Trophoblast cell (in vitro differentiated cells and primary cell): ENCODE measurements around the gene CCDC82.

ENCODE experiments used
- DNase-seq, 2 donors: peaks; one replicate each; pipeline ENCODE4 v3.0.0-alpha.2; 2016
- H2AFZ ChIP-seq: 2 replicates; pipeline ENCODE4 v1.6.1; 2013; ENCODE audit warnings: low read length, moderate library complexity, mild to moderate bottlenecking; ENCODE audit not compliant: insufficient read depth, poor library complexity
- H2AK5ac ChIP-seq: 2 replicates; pipeline ENCODE4 v1.6.1; 2013; ENCODE audit warnings: mild to moderate bottlenecking, low read length
- H2BK120ac ChIP-seq: 2 replicates; pipeline ENCODE4 v1.6.1; 2013; ENCODE audit warnings: low read length, mild to moderate bottlenecking, moderate library complexity; ENCODE audit not compliant: insufficient read depth, poor library complexity
- H2BK12ac ChIP-seq: 2 replicates; pipeline ENCODE4 v1.6.1; 2013; ENCODE audit warnings: mild to moderate bottlenecking, low read length, moderate library complexity
- H2BK5ac ChIP-seq: 2 replicates; pipeline ENCODE4 v1.6.1; 2013; ENCODE audit warnings: low read length, low read depth, moderate library complexity, mild to moderate bottlenecking; ENCODE audit not compliant: poor library complexity
- H3K14ac ChIP-seq: 2 replicates; pipeline ENCODE4 v1.6.1; 2013; ENCODE audit warnings: mild to moderate bottlenecking, low read length
- H3K18ac ChIP-seq: 2 replicates; pipeline ENCODE4 v1.6.1; 2013; ENCODE audit warnings: mild to moderate bottlenecking, low read length
- H3K23ac ChIP-seq: 2 replicates; pipeline ENCODE4 v1.6.1; 2013; ENCODE audit warnings: low read length
- H3K27ac ChIP-seq: 2 replicates; pipeline ENCODE4 v1.5.1; 2013; ENCODE audit warnings: low read depth, mild to moderate bottlenecking, inconsistent platforms, low read length, moderate library complexity
- H3K27me3 ChIP-seq: 2 replicates; pipeline ENCODE4 v1.6.1; 2013; ENCODE audit warnings: inconsistent platforms, mild to moderate bottlenecking, low read length, moderate library complexity; ENCODE audit not compliant: insufficient read depth
- H3K36me3 ChIP-seq, 2 experiments: 1 replicate in 1 of 2; 2 replicates in 1 of 2; pipeline ENCODE4 v1.6.1; 2013; ENCODE audit warnings: low read length in 2 of 2, mild to moderate bottlenecking in 2 of 2, moderate library complexity in 1 of 2; ENCODE audit not compliant: insufficient read depth in 2 of 2, control insufficient read depth in 1 of 2
- H3K4ac ChIP-seq: 2 replicates; pipeline ENCODE4 v1.6.1; 2013; ENCODE audit warnings: low read depth, mild to moderate bottlenecking, low read length, moderate library complexity
- H3K4me1 ChIP-seq, 2 experiments: 1 replicate in 1 of 2; 2 replicates in 1 of 2; pipeline ENCODE4 v1.6.1; 2013; ENCODE audit warnings: low read length in 2 of 2, mild to moderate bottlenecking in 2 of 2, moderate library complexity in 1 of 2; ENCODE audit not compliant: insufficient read depth in 2 of 2, control insufficient read depth in 1 of 2
- H3K4me2 ChIP-seq: 2 replicates; pipeline ENCODE4 v1.6.1; 2013; ENCODE audit warnings: inconsistent platforms, mild to moderate bottlenecking, low read length, moderate library complexity
- H3K4me3 ChIP-seq: 2 replicates; pipeline ENCODE4 v1.5.1; 2013; ENCODE audit warnings: mild to moderate bottlenecking, low read depth, low read length, inconsistent platforms
- H3K79me1 ChIP-seq: one replicate; pipeline ENCODE4 v1.6.1; 2013; ENCODE audit warnings: low read length
- H3K79me2 ChIP-seq: 2 replicates; pipeline ENCODE4 v1.6.1; 2013; ENCODE audit warnings: low read length, mild to moderate bottlenecking; ENCODE audit not compliant: control insufficient read depth, insufficient read depth, poor library complexity
- H3K9ac ChIP-seq: 2 replicates; pipeline ENCODE4 v1.6.1; 2013; ENCODE audit warnings: mild to moderate bottlenecking, low read length
- H3K9me3 ChIP-seq: 2 replicates; pipeline ENCODE4 v1.6.1; 2013; ENCODE audit warnings: low read depth, mild to moderate bottlenecking, control low read depth, inconsistent platforms, low read length; ENCODE audit not compliant: insufficient read depth
- H4K12ac ChIP-seq: 2 replicates; pipeline ENCODE4 v1.6.1; 2013; ENCODE audit warnings: low read depth, mild to moderate bottlenecking, low read length, moderate library complexity
- H4K8ac ChIP-seq: 2 replicates; pipeline ENCODE4 v1.6.1; 2013; ENCODE audit warnings: low read depth, mild to moderate bottlenecking, low read length, moderate library complexity
- H4K91ac ChIP-seq: one replicate; pipeline ENCODE4 v1.6.1; 2013; ENCODE audit warnings: low read depth, mild to moderate bottlenecking, low read length, moderate library complexity
- WGBS: extraction: QIAGEN DNeasy Blood & Tissue Kit; methylation state at CpG from one replicate; pipeline ENCODE4 v1.1.7; 2013; ENCODE audit warnings: missing lambda C conversion rate; ENCODE audit not compliant: insufficient read length, insufficient coverage; ENCODE audit errors: extremely low coverage; 5-methylcytosine and 5-hydroxymethylcytosine counted together

Gene CCDC82

GRCh38 chr11:96366024-96366423 is 23.7 kb downstream of the CCDC82 start:
- Histone ChIP-seq H2BK120ac (no peak overlapping the region), H3K27ac (no peak overlapping the region), H3K14ac (no peak overlapping the region), H3K79me1 (no peaks in the 10 kb centered on the region), H3K27me3 (no peaks in the 10 kb centered on the region), H3K18ac (no peak overlapping the region), H3K9ac (no peak overlapping the region), H2AK5ac (no peak overlapping the region), H4K8ac (no peak overlapping the region), H3K4me1 (no peaks in the 10 kb centered on the region), H3K4me2 (no peak overlapping the region), H2BK12ac (no peak overlapping the region), H2AFZ (no peak overlapping the region), H3K9me3 (peaks cover 2% of the 10 kb centered on the region), H3K4ac (no peak overlapping the region), H4K91ac (no peak overlapping the region), H3K79me2 (no peaks in the 10 kb centered on the region), H3K36me3 (peaks cover 5 to 6% of the 10 kb centered on the region in 2 experiments), H3K4me3 (no peak overlapping the region), H2BK5ac (no peak overlapping the region), H3K23ac (no peak overlapping the region), H4K12ac (no peak overlapping the region)
- WGBS, result no CpG with 5 or more reads among the region's 1 CpG
- DNase-seq, result no peak

- Histone ChIP-seq H3K4ac (no peak overlapping the region), H2BK120ac (no peak overlapping the region), H3K36me3 (peaks cover 5 to 6% of the 10 kb centered on the region in 2 experiments), H2AFZ (no peak overlapping the region), H4K8ac (no peak overlapping the region), H2BK5ac (no peak overlapping the region), H3K27ac (no peak overlapping the region), H3K27me3 (no peaks in the 10 kb centered on the region), H3K23ac (no peak overlapping the region), H3K9ac (no peak overlapping the region), H3K14ac (no peak overlapping the region), H3K79me1 (no peaks in the 10 kb centered on the region), H4K12ac (no peak overlapping the region), H3K79me2 (no peaks in the 10 kb centered on the region), H4K91ac (no peak overlapping the region), H3K18ac (no peak overlapping the region), H3K9me3 (peaks cover 2% of the 10 kb centered on the region), H2BK12ac (no peak overlapping the region), H3K4me2 (no peak overlapping the region), H2AK5ac (no peak overlapping the region), H3K4me1 (no peaks in the 10 kb centered on the region), H3K4me3 (no peak overlapping the region)
- no peak for DNase-seq
- WGBS, result no CpG with 5 or more reads among the region's 1 CpG
Observed at GRCh38 chr11:96365493-96365892, 24.2 kb downstream of the CCDC82 start.

- H4K8ac ChIP-seq, result no peak overlapping the region
- H2AK5ac ChIP-seq, result no peak overlapping the region
- H3K79me2 ChIP-seq, result no peaks in the 10 kb centered on the region
- no peak overlapping the region for H3K4me3 ChIP-seq
- no peaks in the 10 kb centered on the region for H3K79me1 ChIP-seq
- no peak overlapping the region for H3K9ac ChIP-seq
- no peak overlapping the region for H2BK5ac ChIP-seq
- no peak overlapping the region for H3K4me2 ChIP-seq
- H3K36me3 ChIP-seq, result peaks cover 6% of the 10 kb centered on the region in 2 experiments
- no peak overlapping the region for H2AFZ ChIP-seq
- no peaks in the 10 kb centered on the region for H3K27me3 ChIP-seq
- no peak for DNase-seq
- no peak overlapping the region for H4K12ac ChIP-seq
- H3K27ac ChIP-seq, result no peak overlapping the region
- H3K4me1 ChIP-seq, result no peaks in the 10 kb centered on the region
- no peak overlapping the region for H2BK12ac ChIP-seq
- no peaks in the 10 kb centered on the region for H3K9me3 ChIP-seq
- H3K23ac ChIP-seq, result no peak overlapping the region
- no peak overlapping the region for H2BK120ac ChIP-seq
- H3K14ac ChIP-seq, result no peak overlapping the region
- no peak overlapping the region for H3K4ac ChIP-seq
- no peak overlapping the region for H3K18ac ChIP-seq
- H4K91ac ChIP-seq, result no peak overlapping the region
- WGBS, result no CpG with 5 or more reads among the region's 2 CpGs
Observed at GRCh38 chr11:96361778-96362177, 27.9 kb downstream of the CCDC82 start.

GRCh38 chr11:96358321-96358720 is 31.4 kb downstream of the CCDC82 start:
- no peaks in the 10 kb centered on the region for H3K4me1 ChIP-seq
- no peak overlapping the region for H2AK5ac ChIP-seq
- WGBS, result no CpG with 5 or more reads among the region's 3 CpGs
- no peak overlapping the region for H4K91ac ChIP-seq
- H3K4me3 ChIP-seq, result no peak overlapping the region
- no peak overlapping the region for H3K27ac ChIP-seq
- H3K23ac ChIP-seq, result no peak overlapping the region
- no peak overlapping the region for H3K9ac ChIP-seq
- H3K79me1 ChIP-seq, result no peaks in the 10 kb centered on the region
- H3K36me3 ChIP-seq, result peaks cover 4 to 6% of the 10 kb centered on the region in 2 experiments
- H3K79me2 ChIP-seq, result no peaks in the 10 kb centered on the region
- no peak for DNase-seq
- H3K27me3 ChIP-seq, result no peaks in the 10 kb centered on the region
- no peak overlapping the region for H4K8ac ChIP-seq
- H3K9me3 ChIP-seq, result no peaks in the 10 kb centered on the region
- H2BK12ac ChIP-seq, result no peak overlapping the region
- no peak overlapping the region for H2BK120ac ChIP-seq
- no peak overlapping the region for H2AFZ ChIP-seq
- H3K4me2 ChIP-seq, result no peak overlapping the region
- no peak overlapping the region for H3K14ac ChIP-seq
- no peak overlapping the region for H2BK5ac ChIP-seq
- H3K18ac ChIP-seq, result no peak overlapping the region
- H4K12ac ChIP-seq, result no peak overlapping the region
- no peak overlapping the region for H3K4ac ChIP-seq
